Natural killer cell (primary cell): ENCODE measurements around the gene CAT. TPM values are rescaled to one million over a fixed set of nuclear protein-coding genes. Genes with fewer than 3 reads are reported as not detected.

ENCODE experiments used
- ATAC-seq, 3 donors: fragments of 150-1000 bp in 2 of 3; fragments of 200-7000 bp in 1 of 3; cut with Tn5 transposase; 1 replicate in 1 of 3; 2 replicates in 2 of 3; pipeline ENCODE4 v1.10.0; 2021; ENCODE audit warnings: mild to moderate bottlenecking in 2 of 3, moderate library complexity in 2 of 3
- DNase-seq, 2 donors: peaks; one replicate each; pipeline versions ENCODE4 v3.0.0 to v3.0.0-alpha.2; 2013 to 2021; ENCODE audit warnings: mixed read lengths in 1 of 2
- H3K27ac ChIP-seq: one replicate; pipeline ENCODE4 v1.5.1; 2013; ENCODE audit warnings: mild to moderate bottlenecking, low read length
- H3K27me3 ChIP-seq: one replicate; pipeline ENCODE4 v1.6.1; 2013; ENCODE audit warnings: low read length; ENCODE audit not compliant: control insufficient read depth, insufficient read depth
- H3K36me3 ChIP-seq: one replicate; pipeline ENCODE4 v1.6.1; 2013; ENCODE audit warnings: low read length; ENCODE audit not compliant: control insufficient read depth, insufficient read depth
- H3K4me1 ChIP-seq: one replicate; pipeline ENCODE4 v1.6.1; 2013; ENCODE audit warnings: low read length; ENCODE audit not compliant: control insufficient read depth, insufficient read depth
- H3K4me3 ChIP-seq: one replicate; pipeline ENCODE4 v1.5.1; 2013; ENCODE audit warnings: low read length
- H3K9me3 ChIP-seq: one replicate; pipeline ENCODE4 v1.6.1; 2013; ENCODE audit warnings: low read length; ENCODE audit not compliant: control insufficient read depth, insufficient read depth
- H3K27ac Mint-ChIP-seq, 2 donors: one replicate each; pipeline ENCODE4 v1.8.0; 2022; ENCODE audit warnings: mild to moderate bottlenecking in 2 of 2, mixed read lengths in 2 of 2, moderate library complexity in 1 of 2
- H3K27me3 Mint-ChIP-seq, 2 donors: one replicate each; pipeline ENCODE4 v1.8.0; 2022; ENCODE audit warnings: low read depth in 2 of 2, mixed read lengths in 2 of 2
- H3K36me3 Mint-ChIP-seq: one replicate; pipeline ENCODE4 v1.8.0; 2022; ENCODE audit warnings: mixed read lengths
- H3K4me1 Mint-ChIP-seq, 2 donors: one replicate each; pipeline ENCODE4 v1.8.0; 2022; ENCODE audit warnings: mixed read lengths in 2 of 2
- H3K4me3 Mint-ChIP-seq: one replicate; pipeline ENCODE4 v1.8.0; 2022; ENCODE audit warnings: mild to moderate bottlenecking, moderate library complexity, mixed read lengths
- H3K9me3 Mint-ChIP-seq, 2 donors: one replicate each; pipeline ENCODE4 v1.8.0; 2022; ENCODE audit warnings: mixed read lengths in 2 of 2
- WGBS: methylation state at CpG from one replicate; pipeline ENCODE4 v1.1.7; 2013; ENCODE audit warnings: missing lambda C conversion rate; ENCODE audit not compliant: insufficient coverage; 5-methylcytosine and 5-hydroxymethylcytosine counted together
- intact Hi-C: fragments of 100-400 bp; cut with micrococcal nuclease; formaldehyde crosslinking; loops from one replicate; pipeline ENCODE4 v1.14.2; 2022
- total RNA-seq, 4 donors: library from RNA; stranded (reverse); fragments of 120-200 nt in 1 of 4; gene quantifications; one replicate each; pipeline versions ENCODE4 v1.2.3 to v1.2.4, GENCODE V29; 2013 to 2022
- TF ChIP-seq, protein P1 (sequence below): fragments of 200-600 bp; IDR thresholded peaks from one replicate; pipeline ENCODE4 v1.8.0; 2022; ENCODE audit warnings: antibody characterized with exemption

CAT gene
- total RNA-seq, 3 donors from 2014 or later (not counting 1 experiment from before 2014, with no cell fraction given): 31.0 to 43.9 (median 36.3) TPM

DNA sequence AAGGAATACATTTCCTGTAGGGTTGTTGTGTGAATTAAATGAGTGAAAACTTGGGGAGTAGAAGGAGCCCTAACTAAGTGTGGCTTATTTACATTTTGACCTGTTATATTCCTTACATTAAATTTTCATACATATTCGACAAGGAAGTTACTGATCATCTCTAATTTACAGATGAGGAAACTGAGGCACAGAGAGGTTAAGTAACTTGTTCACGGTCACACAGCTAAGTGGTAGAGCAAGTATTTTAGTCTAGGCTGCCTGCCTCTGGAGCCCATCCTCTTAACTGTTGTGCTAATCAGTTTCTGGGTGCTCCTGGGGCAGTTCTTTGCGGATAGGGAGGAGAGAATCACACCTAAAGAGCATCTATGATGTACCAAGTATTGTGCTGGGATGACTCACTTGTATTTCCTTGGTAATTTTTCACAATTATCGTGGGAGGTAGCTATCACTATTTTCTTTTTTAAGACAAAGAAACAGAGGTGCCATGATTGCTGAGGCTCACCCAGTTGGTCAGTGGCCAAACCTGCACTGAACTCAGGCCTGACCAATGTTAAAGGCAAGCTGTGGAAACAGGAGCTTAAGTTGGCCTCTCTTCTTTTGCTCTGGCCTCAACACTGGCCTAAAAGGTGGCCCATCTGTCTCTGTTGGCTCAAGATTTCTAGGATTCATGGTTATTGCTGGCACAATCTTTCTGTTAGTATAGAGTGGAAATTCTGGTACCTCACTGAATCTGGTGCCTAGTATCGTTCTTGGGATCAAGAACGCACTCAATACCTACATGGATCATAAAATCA lies 77.7 kb downstream of the CAT start:
- no peaks in the 10 kb centered on the region for H3K9me3 Mint-ChIP-seq
- H3K27ac Mint-ChIP-seq: no peak overlapping the region
- H3K4me3 Mint-ChIP-seq: no peak overlapping the region
- ATAC-seq (no peak), DNase-seq (no peak)
- intact Hi-C loops: no loop called here
- H3K27me3 Mint-ChIP-seq: peaks cover 2 to 17% of the 10 kb centered on the region in 2 donors
- no peaks in the 10 kb centered on the region for H3K9me3 ChIP-seq
- no peaks in the 10 kb centered on the region for H3K4me1 Mint-ChIP-seq
- H3K4me1 ChIP-seq: no peaks in the 10 kb centered on the region
- TF ChIP-seq, protein P1, sequence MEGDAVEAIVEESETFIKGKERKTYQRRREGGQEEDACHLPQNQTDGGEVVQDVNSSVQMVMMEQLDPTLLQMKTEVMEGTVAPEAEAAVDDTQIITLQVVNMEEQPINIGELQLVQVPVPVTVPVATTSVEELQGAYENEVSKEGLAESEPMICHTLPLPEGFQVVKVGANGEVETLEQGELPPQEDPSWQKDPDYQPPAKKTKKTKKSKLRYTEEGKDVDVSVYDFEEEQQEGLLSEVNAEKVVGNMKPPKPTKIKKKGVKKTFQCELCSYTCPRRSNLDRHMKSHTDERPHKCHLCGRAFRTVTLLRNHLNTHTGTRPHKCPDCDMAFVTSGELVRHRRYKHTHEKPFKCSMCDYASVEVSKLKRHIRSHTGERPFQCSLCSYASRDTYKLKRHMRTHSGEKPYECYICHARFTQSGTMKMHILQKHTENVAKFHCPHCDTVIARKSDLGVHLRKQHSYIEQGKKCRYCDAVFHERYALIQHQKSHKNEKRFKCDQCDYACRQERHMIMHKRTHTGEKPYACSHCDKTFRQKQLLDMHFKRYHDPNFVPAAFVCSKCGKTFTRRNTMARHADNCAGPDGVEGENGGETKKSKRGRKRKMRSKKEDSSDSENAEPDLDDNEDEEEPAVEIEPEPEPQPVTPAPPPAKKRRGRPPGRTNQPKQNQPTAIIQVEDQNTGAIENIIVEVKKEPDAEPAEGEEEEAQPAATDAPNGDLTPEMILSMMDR: no peak
- H3K27ac ChIP-seq: no peak overlapping the region
- H3K36me3 ChIP-seq: no peaks in the 10 kb centered on the region
- H3K4me3 ChIP-seq: no peak overlapping the region
- no peaks in the 10 kb centered on the region for H3K36me3 Mint-ChIP-seq
- no peaks in the 10 kb centered on the region for H3K27me3 ChIP-seq
- WGBS: 90% methylated on average over 6 of the region's 6 CpGs

DNA sequence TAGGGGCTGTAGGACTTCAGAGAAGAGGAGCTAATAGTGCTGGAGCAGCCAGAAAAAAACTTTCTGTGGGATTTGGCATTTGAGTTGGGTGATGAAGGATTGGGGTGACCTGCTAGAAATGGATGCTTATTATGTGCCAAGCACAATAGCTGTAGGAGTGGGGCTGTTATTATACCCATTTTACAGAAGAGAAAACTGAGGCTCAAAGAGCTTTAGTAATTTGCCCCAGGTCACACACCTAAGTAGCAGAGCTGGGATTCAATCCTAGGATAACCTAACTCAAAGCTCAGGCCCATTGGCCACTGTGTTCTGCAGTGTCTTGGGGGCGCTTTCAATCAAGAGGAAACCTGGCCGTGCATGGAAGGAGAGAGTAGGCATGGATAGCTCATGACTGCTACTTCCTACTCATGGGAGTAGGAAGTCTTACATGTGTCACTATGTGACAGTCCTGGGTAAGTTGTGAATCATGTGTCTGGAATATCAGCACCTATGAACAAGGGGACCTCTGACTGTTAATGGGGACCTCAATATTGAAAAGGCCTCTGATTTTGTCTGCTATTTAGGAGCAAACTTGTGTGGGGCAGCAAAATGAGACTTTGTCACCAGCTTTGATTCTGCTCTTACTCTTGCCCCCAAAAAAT lies 81.0 kb downstream of the CAT start:
- no peaks in the 10 kb centered on the region for H3K36me3 Mint-ChIP-seq
- H3K27me3 Mint-ChIP-seq: peaks cover 2 to 17% of the 10 kb centered on the region in 2 donors
- no peak for DNase-seq
- WGBS: 100% methylated on average over 2 of the region's 2 CpGs
- intact Hi-C loops: no loop called here
- Histone ChIP-seq H3K9me3 (no peaks in the 10 kb centered on the region), H3K27ac (no peak overlapping the region), H3K27me3 (no peaks in the 10 kb centered on the region), H3K4me1 (no peaks in the 10 kb centered on the region), H3K4me3 (no peak overlapping the region), H3K36me3 (no peaks in the 10 kb centered on the region)
- H3K9me3 Mint-ChIP-seq: no peaks in the 10 kb centered on the region
- ATAC-seq: no peak
- TF ChIP-seq, protein P1: no peak
- no peak overlapping the region for H3K4me3 Mint-ChIP-seq
- H3K27ac Mint-ChIP-seq: no peak overlapping the region
- no peaks in the 10 kb centered on the region for H3K4me1 Mint-ChIP-seq

DNA sequence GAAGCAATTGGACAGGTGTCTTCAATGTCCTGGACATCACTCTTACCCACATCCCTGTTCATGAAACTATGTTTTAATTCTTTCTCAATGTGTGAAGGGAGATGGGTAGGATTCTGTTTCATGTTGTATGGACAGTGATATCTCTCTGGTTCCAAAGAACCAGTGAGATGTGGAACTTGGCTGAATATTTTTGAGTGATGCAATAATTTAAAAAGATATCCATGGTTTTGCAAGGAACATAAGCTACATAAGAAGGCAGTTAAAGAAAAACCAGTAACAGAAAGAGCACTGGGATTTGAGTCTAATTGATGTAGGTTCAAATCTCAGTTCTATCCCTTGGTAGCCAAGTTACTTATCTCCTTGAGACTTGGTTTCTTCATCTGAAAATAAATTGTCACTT lies 82.5 kb downstream of the CAT start:
- no peak overlapping the region for H3K4me3 Mint-ChIP-seq
- TF ChIP-seq, protein P1: no peak
- H3K9me3 ChIP-seq: no peaks in the 10 kb centered on the region
- H3K4me1 ChIP-seq: no peaks in the 10 kb centered on the region
- no peaks in the 10 kb centered on the region for H3K36me3 Mint-ChIP-seq
- H3K4me1 Mint-ChIP-seq: no peaks in the 10 kb centered on the region
- no peak overlapping the region for H3K27ac Mint-ChIP-seq
- ATAC-seq: no peak
- intact Hi-C loops: no loop called here
- H3K4me3 ChIP-seq: no peak overlapping the region
- H3K36me3 ChIP-seq: no peaks in the 10 kb centered on the region
- H3K27me3 ChIP-seq: no peaks in the 10 kb centered on the region
- peaks cover 2 to 8% of the 10 kb centered on the region in 2 donors for H3K27me3 Mint-ChIP-seq
- DNase-seq: no peak
- no peaks in the 10 kb centered on the region for H3K9me3 Mint-ChIP-seq
- no peak overlapping the region for H3K27ac ChIP-seq

Other genes starting within 250 kb of the CAT start
- 1 to 10 TPM in 2 of 3 donors, under 1 TPM in 1; 0.65 to 1.7 (median 1.1) TPM for gene ABTB2, start 80.9 kb upstream of the CAT start, total RNA-seq
- not detected for gene ELF5, start 74.9 kb downstream of the CAT start, total RNA-seq
- not detected for gene EHF, start 182.2 kb downstream of the CAT start, total RNA-seq